SK-N-SH (cell line): Measurements from ENCODE around the gene ZNF827. TPM values are rescaled to one million over a fixed set of nuclear protein-coding genes. Genes with fewer than 3 reads are reported as not detected.
A peak's percentile ranks its signal among the peaks of the same experiment; 100 is the strongest.

Experiments
- CTCF ChIA-PET: fragments of 300-600, 350-600 bp; formaldehyde crosslinking; extraction: SDS; loops from one replicate; lab custom pipeline; 2021; lab: Yijun Ruan, JAX
- POLR2A ChIA-PET: fragments of 350-600 bp; sonication (Branson Sonifier 250); formaldehyde crosslinking; extraction: SDS; loops from one replicate; lab custom pipeline; 2020; ENCODE audit warnings: antibody characterized with exemption, inconsistent platforms; lab: Yijun Ruan, JAX
- DNase-seq: peaks from one replicate; pipeline ENCODE4 v3.0.0; 2012
- H2AFZ ChIP-seq: fragments of 200-600 bp; sonication (generic); 2 replicates; pipeline ENCODE4 v1.8.1; 2016; ENCODE audit warnings: antibody characterized with exemption, mild to moderate bottlenecking, low read depth
- H3F3A ChIP-seq: fragments of 200-600 bp; sonication (generic); replicated peaks from 2 replicates; pipeline ENCODE3; 2016; ENCODE audit warnings: antibody characterized with exemption, mild to moderate bottlenecking; ENCODE audit not compliant: insufficient read depth
- H3K27ac ChIP-seq, 2 experiments: fragments of 200-500 bp in 1 of 2; fragments of 200-600 bp in 1 of 2; sonication (Bioruptor generic) in 1 of 2; sonication (generic), shearing (Covaris generic) in 1 of 2; 2 replicates each; pipeline versions ENCODE4 v1.5.1 to v1.6.1; 2014 to 2016; ENCODE audit warnings: low read depth in 2 of 2, inconsistent platforms in 1 of 2, low read length in 1 of 2, mild to moderate bottlenecking in 1 of 2, mixed read lengths in 1 of 2
- H3K27me3 ChIP-seq: fragments of 200-600 bp; sonication (generic), shearing (Covaris generic); 2 replicates; pipeline ENCODE4 v1.6.1; 2016; ENCODE audit warnings: mixed run types; ENCODE audit not compliant: insufficient read depth
- H3K36me3 ChIP-seq, 2 experiments: fragments of 200-500 bp in 1 of 2; fragments of 200-600 bp in 1 of 2; sonication (Bioruptor generic) in 1 of 2; sonication (generic) in 1 of 2; replicated peaks in 1 of 2; 2 replicates each; pipeline versions ENCODE3 to v1.5.1; 2014 to 2016; ENCODE audit warnings: low read length in 1 of 2, mild to moderate bottlenecking in 1 of 2; ENCODE audit not compliant: insufficient read depth in 2 of 2, control insufficient read depth in 1 of 2
- H3K4me1 ChIP-seq, 2 experiments: fragments of 200-500 bp in 1 of 2; fragments of 200-600 bp in 1 of 2; sonication (Bioruptor generic) in 1 of 2; sonication (generic), shearing (Covaris generic) in 1 of 2; 2 replicates each; pipeline versions ENCODE4 v1.5.1 to v1.6.1; 2014 to 2016; ENCODE audit warnings: low read depth in 1 of 2, low read length in 1 of 2, mixed run types in 1 of 2; ENCODE audit not compliant: insufficient read depth in 2 of 2, control insufficient read depth in 1 of 2
- H3K4me2 ChIP-seq: fragments of 200-600 bp; sonication (generic), shearing (Covaris generic); 2 replicates; pipeline ENCODE4 v1.6.1; 2017; ENCODE audit warnings: mixed run types
- H3K4me3 ChIP-seq, 2 experiments: fragments of 200-500 bp in 1 of 2; fragments of 200-600 bp in 1 of 2; sonication (Bioruptor generic) in 1 of 2; sonication (generic), shearing (Covaris generic) in 1 of 2; 2 replicates each; pipeline versions ENCODE4 v1.5.1 to v1.8.1; 2014 to 2016; ENCODE audit warnings: low read depth in 2 of 2, inconsistent platforms in 1 of 2, low read length in 1 of 2, mild to moderate bottlenecking in 1 of 2, mixed read lengths in 1 of 2, moderate library complexity in 1 of 2
- H3K79me2 ChIP-seq: fragments of 200-600 bp; sonication (generic); 2 replicates; pipeline ENCODE4 v1.8.1; 2017; ENCODE audit warnings: mild to moderate bottlenecking; ENCODE audit not compliant: insufficient read depth
- H3K9ac ChIP-seq: fragments of 200-600 bp; sonication (generic); 2 replicates; pipeline ENCODE4 v1.6.1; 2017; ENCODE audit warnings: mixed run types
- H3K9me2 ChIP-seq: fragments of 200-600 bp; sonication (generic); 2 replicates; pipeline ENCODE4 v1.6.1; 2017; ENCODE audit warnings: mixed run types
- H3K9me3 ChIP-seq: fragments of 200-600 bp; sonication (generic); 2 replicates; pipeline ENCODE4 v1.6.1; 2017; ENCODE audit warnings: mixed run types, mild to moderate bottlenecking, moderate library complexity
- H4K20me1 ChIP-seq: fragments of 200-600 bp; sonication (generic); 2 replicates; pipeline ENCODE4 v1.6.1; 2017; ENCODE audit warnings: mild to moderate bottlenecking, mixed run types; ENCODE audit not compliant: insufficient read depth
- CHD2 ChIP-seq: fragments of 150-350 bp; IDR thresholded peaks from 2 replicates; pipeline ENCODE4 v1.6.1; 2018; ENCODE audit warnings: low read length; ENCODE audit not compliant: partially characterized antibody
- ELF1 ChIP-seq: IDR thresholded peaks from 2 replicates; pipeline ENCODE4 v1.4.0; 2012
- FOXM1 ChIP-seq: IDR thresholded peaks from 2 replicates; pipeline ENCODE4 v1.4.0; 2012; ENCODE audit warnings: low read depth, mild to moderate bottlenecking
- GATA2 ChIP-seq: sonication (generic); formaldehyde crosslinking; IDR thresholded peaks from 2 replicates; pipeline ENCODE4 v1.5.0; 2020; ENCODE audit warnings: mild to moderate bottlenecking, missing genetic modification reagents
- JUND ChIP-seq: IDR thresholded peaks from 2 replicates; pipeline ENCODE4 v1.4.0; 2012
- MXI1 ChIP-seq: IDR thresholded peaks from 2 replicates; pipeline ENCODE4 v1.6.1; 2012; ENCODE audit warnings: mild to moderate bottlenecking, low read depth, low read length, improper control_type of control experiment
- POLR2AphosphoS5 ChIP-seq: IDR thresholded peaks from 2 replicates; pipeline ENCODE4 v1.6.1; 2012; ENCODE audit warnings: low read depth, low read length
- RCOR1 ChIP-seq: fragments of 150-350 bp; IDR thresholded peaks from 2 replicates; pipeline ENCODE4 v1.6.1; 2017; ENCODE audit warnings: antibody characterized with exemption, low read length
- RFX5 ChIP-seq: IDR thresholded peaks from 2 replicates; pipeline ENCODE4 v1.6.1; 2012; ENCODE audit warnings: mild to moderate bottlenecking, improper control_type of control experiment, low read length
- SIN3A ChIP-seq: IDR thresholded peaks from 2 replicates; pipeline ENCODE4 v1.6.1; 2012; ENCODE audit warnings: low read depth, mild to moderate bottlenecking, low read length, moderate library complexity, borderline replicate concordance
- TCF12 ChIP-seq: IDR thresholded peaks from 2 replicates; pipeline ENCODE4 v1.4.0; 2012
- TEAD4 ChIP-seq: IDR thresholded peaks from 2 replicates; pipeline ENCODE4 v1.4.0; 2012; ENCODE audit warnings: mild to moderate bottlenecking, borderline replicate concordance; ENCODE audit not compliant: insufficient read depth
- YY1 ChIP-seq: IDR thresholded peaks from 2 replicates; pipeline ENCODE4 v1.4.0; 2012; ENCODE audit warnings: low read depth, mild to moderate bottlenecking
- WGBS: methylation state at CpG from one replicate; pipeline ENCODE4 v1.1.6; 2017; ENCODE audit warnings: low lambda C conversion rate; 5-methylcytosine and 5-hydroxymethylcytosine counted together
- polyA plus RNA-seq, 3 experiments: library from polyadenylated mRNA; depleted of rRNA; stranded (reverse); fragments of >200 nt; gene quantifications; 2 replicates each; pipeline ENCODE4 v1.2.3, GENCODE V29; 2012
- TF ChIP-seq, protein P1 (sequence below): IDR thresholded peaks from 2 replicates; pipeline ENCODE4 v1.6.1; 2012; ENCODE audit warnings: mild to moderate bottlenecking, low read depth, low read length, moderate library complexity
- TF ChIP-seq, protein P2 (sequence below): IDR thresholded peaks from 2 replicates; pipeline ENCODE4 v1.4.0; 2012; ENCODE audit warnings: low read depth, borderline replicate concordance
- TF ChIP-seq, protein P3 (sequence below): IDR thresholded peaks from 2 replicates; pipeline ENCODE4 v1.4.0; 2012; ENCODE audit warnings: low read depth
- TF ChIP-seq, protein P4 (sequence below): IDR thresholded peaks from 2 replicates; pipeline ENCODE4; 2012

ZNF827 gene
- polyA plus RNA-seq, 1 of the 3 experiments (the other 2 are of a cell fraction), result 23.2 TPM

DNA sequence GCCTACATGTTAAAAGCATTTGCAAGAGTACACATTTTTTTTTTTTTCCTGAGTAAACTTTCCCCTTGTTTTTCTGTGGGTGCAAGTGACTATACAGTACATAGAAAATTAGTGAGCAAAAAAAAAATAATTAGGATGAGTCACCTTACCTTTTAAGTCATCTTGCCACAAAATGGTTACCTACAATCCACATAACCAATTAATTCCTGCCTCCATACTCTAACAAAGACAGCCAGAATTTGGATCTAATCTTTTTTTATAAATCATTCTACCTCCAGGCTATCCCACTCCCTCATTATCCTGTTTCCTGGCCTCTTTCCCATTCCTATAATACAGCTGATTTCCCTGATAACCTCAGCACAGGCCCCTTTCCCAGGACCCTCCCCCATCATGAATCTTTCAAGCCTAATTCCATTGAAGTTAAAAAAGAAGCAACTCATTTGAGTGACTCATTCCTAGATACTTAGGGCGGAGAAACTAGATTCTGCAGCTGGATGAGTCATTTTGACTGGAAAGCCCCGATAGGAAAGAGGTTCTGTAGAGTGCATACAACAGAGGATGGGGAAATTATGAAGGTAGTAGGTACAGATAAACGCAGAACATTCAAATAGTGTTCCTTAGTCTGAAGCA lies 130.5 kb downstream of the ZNF827 start (continued):
- TF ChIP-seq, protein P1, sequence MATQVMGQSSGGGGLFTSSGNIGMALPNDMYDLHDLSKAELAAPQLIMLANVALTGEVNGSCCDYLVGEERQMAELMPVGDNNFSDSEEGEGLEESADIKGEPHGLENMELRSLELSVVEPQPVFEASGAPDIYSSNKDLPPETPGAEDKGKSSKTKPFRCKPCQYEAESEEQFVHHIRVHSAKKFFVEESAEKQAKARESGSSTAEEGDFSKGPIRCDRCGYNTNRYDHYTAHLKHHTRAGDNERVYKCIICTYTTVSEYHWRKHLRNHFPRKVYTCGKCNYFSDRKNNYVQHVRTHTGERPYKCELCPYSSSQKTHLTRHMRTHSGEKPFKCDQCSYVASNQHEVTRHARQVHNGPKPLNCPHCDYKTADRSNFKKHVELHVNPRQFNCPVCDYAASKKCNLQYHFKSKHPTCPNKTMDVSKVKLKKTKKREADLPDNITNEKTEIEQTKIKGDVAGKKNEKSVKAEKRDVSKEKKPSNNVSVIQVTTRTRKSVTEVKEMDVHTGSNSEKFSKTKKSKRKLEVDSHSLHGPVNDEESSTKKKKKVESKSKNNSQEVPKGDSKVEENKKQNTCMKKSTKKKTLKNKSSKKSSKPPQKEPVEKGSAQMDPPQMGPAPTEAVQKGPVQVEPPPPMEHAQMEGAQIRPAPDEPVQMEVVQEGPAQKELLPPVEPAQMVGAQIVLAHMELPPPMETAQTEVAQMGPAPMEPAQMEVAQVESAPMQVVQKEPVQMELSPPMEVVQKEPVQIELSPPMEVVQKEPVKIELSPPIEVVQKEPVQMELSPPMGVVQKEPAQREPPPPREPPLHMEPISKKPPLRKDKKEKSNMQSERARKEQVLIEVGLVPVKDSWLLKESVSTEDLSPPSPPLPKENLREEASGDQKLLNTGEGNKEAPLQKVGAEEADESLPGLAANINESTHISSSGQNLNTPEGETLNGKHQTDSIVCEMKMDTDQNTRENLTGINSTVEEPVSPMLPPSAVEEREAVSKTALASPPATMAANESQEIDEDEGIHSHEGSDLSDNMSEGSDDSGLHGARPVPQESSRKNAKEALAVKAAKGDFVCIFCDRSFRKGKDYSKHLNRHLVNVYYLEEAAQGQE, result peak; percentile 30; the same call in 1 of the 2 replicates
- TF ChIP-seq GATA2 (peak; percentile 88), RCOR1 (peak; percentile 45; the same call in 1 of the 2 replicates), FOXM1 (no peak), RFX5 (no peak), MXI1 (no peak)
- TF ChIP-seq, protein P2, sequence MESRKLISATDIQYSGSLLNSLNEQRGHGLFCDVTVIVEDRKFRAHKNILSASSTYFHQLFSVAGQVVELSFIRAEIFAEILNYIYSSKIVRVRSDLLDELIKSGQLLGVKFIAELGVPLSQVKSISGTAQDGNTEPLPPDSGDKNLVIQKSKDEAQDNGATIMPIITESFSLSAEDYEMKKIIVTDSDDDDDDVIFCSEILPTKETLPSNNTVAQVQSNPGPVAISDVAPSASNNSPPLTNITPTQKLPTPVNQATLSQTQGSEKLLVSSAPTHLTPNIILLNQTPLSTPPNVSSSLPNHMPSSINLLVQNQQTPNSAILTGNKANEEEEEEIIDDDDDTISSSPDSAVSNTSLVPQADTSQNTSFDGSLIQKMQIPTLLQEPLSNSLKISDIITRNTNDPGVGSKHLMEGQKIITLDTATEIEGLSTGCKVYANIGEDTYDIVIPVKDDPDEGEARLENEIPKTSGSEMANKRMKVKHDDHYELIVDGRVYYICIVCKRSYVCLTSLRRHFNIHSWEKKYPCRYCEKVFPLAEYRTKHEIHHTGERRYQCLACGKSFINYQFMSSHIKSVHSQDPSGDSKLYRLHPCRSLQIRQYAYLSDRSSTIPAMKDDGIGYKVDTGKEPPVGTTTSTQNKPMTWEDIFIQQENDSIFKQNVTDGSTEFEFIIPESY, result 0 out of 2 replicates have a peak, but pooled peaks have one; percentile 34
- TF ChIP-seq, protein P3, sequence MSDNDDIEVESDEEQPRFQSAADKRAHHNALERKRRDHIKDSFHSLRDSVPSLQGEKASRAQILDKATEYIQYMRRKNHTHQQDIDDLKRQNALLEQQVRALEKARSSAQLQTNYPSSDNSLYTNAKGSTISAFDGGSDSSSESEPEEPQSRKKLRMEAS, result 0 out of 2 replicates have a peak, but pooled peaks have one; percentile 25

DNA sequence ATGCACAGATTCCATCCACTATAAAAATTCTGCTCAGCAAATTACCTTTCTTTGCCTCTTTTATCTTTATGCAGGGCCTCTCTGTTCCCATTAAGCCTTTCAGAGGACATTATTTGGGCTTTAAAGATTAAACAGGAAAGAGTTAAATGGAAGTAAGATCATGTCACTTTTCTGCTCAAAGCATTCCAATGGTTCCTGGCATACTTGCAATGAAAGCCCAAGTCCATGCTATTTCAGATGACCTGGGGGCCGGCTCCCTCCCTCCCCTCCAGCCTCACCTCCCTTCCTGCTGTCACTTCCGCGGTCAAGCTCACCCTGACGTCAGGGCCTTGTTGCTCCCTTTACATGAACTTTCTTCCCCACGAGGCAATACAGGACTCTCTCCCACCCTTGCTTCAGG lies 133.1 kb downstream of the ZNF827 start:
- H3K4me3 ChIP-seq, result no peak overlapping the region
- 69% methylated on average over 5 of the region's 5 CpGs for whole genome bisulfite sequencing
- no peak for DNase-seq
- ChIA-PET POLR2A (no interaction called here), CTCF (no interaction called here)
- H3K9me3 ChIP-seq, result 0 out of 2 replicates have a peak, but pooled peaks cover 2% of the 10 kb centered on the region
- TF ChIP-seq, protein P1, result no peak
- TF ChIP-seq FOXM1, result no peak
- TF ChIP-seq, protein P4, sequence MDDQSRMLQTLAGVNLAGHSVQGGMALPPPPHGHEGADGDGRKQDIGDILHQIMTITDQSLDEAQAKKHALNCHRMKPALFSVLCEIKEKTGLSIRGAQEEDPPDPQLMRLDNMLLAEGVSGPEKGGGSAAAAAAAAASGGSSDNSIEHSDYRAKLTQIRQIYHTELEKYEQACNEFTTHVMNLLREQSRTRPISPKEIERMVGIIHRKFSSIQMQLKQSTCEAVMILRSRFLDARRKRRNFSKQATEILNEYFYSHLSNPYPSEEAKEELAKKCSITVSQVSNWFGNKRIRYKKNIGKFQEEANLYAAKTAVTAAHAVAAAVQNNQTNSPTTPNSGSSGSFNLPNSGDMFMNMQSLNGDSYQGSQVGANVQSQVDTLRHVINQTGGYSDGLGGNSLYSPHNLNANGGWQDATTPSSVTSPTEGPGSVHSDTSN, result no peak
- no peak for TF ChIP-seq TCF12
- no peak for TF ChIP-seq ELF1
- TF ChIP-seq YY1, result no peak
- no peak for TF ChIP-seq SIN3A
- no peak for TF ChIP-seq JUND
- no peak for TF ChIP-seq TEAD4
- no peak for TF ChIP-seq POLR2AphosphoS5
- TF ChIP-seq, protein P3, result no peak
- no peak for TF ChIP-seq CHD2
- H2AFZ ChIP-seq, result no peak overlapping the region
- no peaks in the 10 kb centered on the region for H3K27me3 ChIP-seq
- H3K9ac ChIP-seq, result peak overlapping the region; percentile 49; the same call in 1 of the 2 replicates
- peak overlapping the region; percentile 54; the same call in 1 of the 2 replicates for H3K4me2 ChIP-seq
- H3K9me2 ChIP-seq, result no peaks in the 10 kb centered on the region
- H3K4me1 ChIP-seq, result peaks cover 9 to 46% of the 10 kb centered on the region in 2 experiments
- peak overlapping the region; percentile 30 to 81 for H3K27ac ChIP-seq
- H3K36me3 ChIP-seq, result peaks cover 2 to 16% of the 10 kb centered on the region in 2 experiments
- peaks cover 43% of the 10 kb centered on the region for H3F3A ChIP-seq
- H4K20me1 ChIP-seq, result no peaks in the 10 kb centered on the region
- no peaks in the 10 kb centered on the region; the same call in 1 of the 2 replicates for H3K79me2 ChIP-seq
